Ramos (cell line): Measurements from ENCODE around the gene MAGOHB.

ENCODE experiments used
- in situ Hi-C: fragments of 300-500 bp; cut with MboI; formaldehyde crosslinking; loops from one replicate; pipeline ENCODE4 v1.14.3; 2022; ENCODE audit warnings: low sequenced_read_pairs; ENCODE audit not compliant: unreplicated experiment

MAGOHB gene

GRCh38 chr12:10558301-10558700, 55.1 kb downstream of the MAGOHB start:
- in situ Hi-C loops, result loop anchor here (5.0 to 25.0 kb wide), 2 partner anchors 161 to 821 kb away; partner anchors contain the start of gene CLECL1

GRCh38 chr12:10557766-10558165, 55.6 kb downstream of the MAGOHB start:
- in situ Hi-C loops, result loop anchor here (5.0 to 25.0 kb wide), 2 partner anchors 160 to 820 kb away; partner anchors contain the start of gene CLECL1

GRCh38 chr12:10557329-10557728, 56.1 kb downstream of the MAGOHB start:
- in situ Hi-C loops, result loop anchor here (5.0 to 25.0 kb wide), 2 partner anchors 160 to 820 kb away; partner anchors contain the start of gene CLECL1

GRCh38 chr12:10554756-10555481, 58.5 kb downstream of the MAGOHB start:
- in situ Hi-C loops, result loop anchor here (5.0 to 25.0 kb wide), 2 partner anchors 158 to 818 kb away; partner anchors contain the start of gene CLECL1

- in situ Hi-C loops, result loop anchor here (25.0 kb wide), 1 partner anchor 817 kb away; the partner anchor contains the start of gene CLECL1
Measured at GRCh38 chr12:10554228-10554755, 59.1 kb downstream of the MAGOHB start.
